Measurements from ENCODE around the gene DUS2. TPM values are rescaled to one million over a fixed set of nuclear protein-coding genes. Genes with fewer than 3 reads are reported as not detected.

Gene DUS2
- total RNA-seq, 1 donor from 2014 or later: 14.8 TPM

- H3K4me3 ChIP-seq (ENCODE audit: low read depth, low read length): no peak overlapping the region
- TF ChIP-seq CTCF (IDR thresholded peaks at IDR 0.05; ENCODE audit: insufficient read depth, low read length, poor library complexity, severe bottlenecking): no peak
- no peak for DNase-seq (ENCODE audit: low read depth)
- no peaks in the 10 kb centered on the region for H3K27me3 ChIP-seq (ENCODE audit: control insufficient read depth, insufficient read depth, low read length)
- peaks cover 2% of the 10 kb centered on the region for H3K36me3 ChIP-seq (ENCODE audit: control insufficient read depth, insufficient read depth, low read length)
These were observed 60.2 kb downstream of the DUS2 start for GRCh38 chr16:68083239-68083781.

GRCh38 chr16:68083861-68084503, 60.9 kb downstream of the DUS2 start:
- TF ChIP-seq CTCF (IDR thresholded peaks at IDR 0.05; ENCODE audit: insufficient read depth, low read length, poor library complexity, severe bottlenecking): no peak
- no peak for DNase-seq (ENCODE audit: low read depth)
- Histone ChIP-seq H3K36me3 (ENCODE audit: control insufficient read depth, insufficient read depth, low read length) (peaks cover 2% of the 10 kb centered on the region), H3K27me3 (ENCODE audit: control insufficient read depth, insufficient read depth, low read length) (no peaks in the 10 kb centered on the region), H3K4me3 (ENCODE audit: low read depth, low read length) (peak overlapping the region; percentile 45)

GRCh38 chr16:68084504-68085258, 61.6 kb downstream of the DUS2 start:
- peaks cover 2% of the 10 kb centered on the region for H3K36me3 ChIP-seq (ENCODE audit: control insufficient read depth, insufficient read depth, low read length)

GRCh38 chr16:68085259-68086071, 62.4 kb downstream of the DUS2 start, which contains the start of gene NFATC3:
TSS of gene NFATC3 (plus strand) at chr16:68085370. CDS start at chr16:68085682, 312 bp downstream.
- no peaks in the 10 kb centered on the region for H3K27me3 ChIP-seq (ENCODE audit: control insufficient read depth, insufficient read depth, low read length)
- DNase-seq (ENCODE audit: low read depth): no peak
- H3K36me3 ChIP-seq (ENCODE audit: control insufficient read depth, insufficient read depth, low read length): no peaks in the 10 kb centered on the region
- TF ChIP-seq CTCF (IDR thresholded peaks at IDR 0.05; ENCODE audit: insufficient read depth, low read length, poor library complexity, severe bottlenecking): no peak
- H3K4me3 ChIP-seq (ENCODE audit: low read depth, low read length): peak within 1 kb of the TSS; percentile 71

More at GRCh38 chr16:68084504-68085258, 61.6 kb downstream of the DUS2 start:
- TF ChIP-seq CTCF (IDR thresholded peaks at IDR 0.05; ENCODE audit: insufficient read depth, low read length, poor library complexity, severe bottlenecking): no peak
- no peak for DNase-seq (ENCODE audit: low read depth)
- Histone ChIP-seq H3K27me3 (ENCODE audit: control insufficient read depth, insufficient read depth, low read length) (no peaks in the 10 kb centered on the region), H3K4me3 (ENCODE audit: low read depth, low read length) (peak overlapping the region; percentile 45)

GRCh38 chr16:68086336-68086841, 63.3 kb downstream of the DUS2 start:
- Histone ChIP-seq H3K36me3 (ENCODE audit: control insufficient read depth, insufficient read depth, low read length) (no peaks in the 10 kb centered on the region), H3K27me3 (ENCODE audit: control insufficient read depth, insufficient read depth, low read length) (no peaks in the 10 kb centered on the region), H3K4me3 (ENCODE audit: low read depth, low read length) (peak overlapping the region; percentile 71)
- no peak for TF ChIP-seq CTCF (IDR thresholded peaks at IDR 0.05; ENCODE audit: insufficient read depth, low read length, poor library complexity, severe bottlenecking)
- DNase-seq (ENCODE audit: low read depth): no peak

All from kidney epithelial cell (primary cell).